A549 (cell line): Measurements from ENCODE around the gene KCNQ5. TPM values are rescaled to one million over a fixed set of nuclear protein-coding genes. Genes with fewer than 3 reads are reported as not detected.

Source experiments
- ATAC-seq, 2 experiments: fragments of 200-7000 bp in 1 of 2; fragments of >200 bp in 1 of 2; cut with Nextera tagmentation in 1 of 2; cut with Tn5 transposase in 1 of 2; 3 replicates each; pipeline versions ENCODE4 v1.8.0 to v1.9.1; 2018 to 2020; ENCODE audit warnings: mild to moderate bottlenecking in 1 of 2, moderate library complexity in 1 of 2
- CTCF ChIA-PET: fragments of 300-600 bp; sonication (Branson Sonifier 250); formaldehyde crosslinking; extraction: SDS; loops from one replicate; lab custom pipeline; 2021; ENCODE audit warnings: antibody characterized with exemption, inconsistent platforms; lab: Yijun Ruan, JAX
- POLR2A ChIA-PET: fragments of 350-600 bp; formaldehyde crosslinking; extraction: SDS; loops from one replicate; lab custom pipeline; 2021; ENCODE audit warnings: antibody characterized with exemption, inconsistent platforms; lab: Yijun Ruan, JAX
- DNase-seq, 2 experiments: peaks; one replicate each; pipeline versions ENCODE4 v3.0.0 to v3.0.0-alpha.2; 2011 to 2016; ENCODE audit warnings: low read depth in 1 of 2, low spot score in 1 of 2
- FAIRE-seq: peaks from 2 replicates; lab custom pipeline; 2011; peaks lifted over from hg19 to GRCh38; lab: Jason Lieb, UNC
- H3K27ac ChIP-seq, 2 experiments: fragments of >200 bp; sonication (Bioruptor Twin); formaldehyde crosslinking; 3 replicates each; pipeline ENCODE4 v1.5.1; 2016 to 2017
- H3K4me1 ChIP-seq: fragments of >200 bp; sonication (Bioruptor Twin); formaldehyde crosslinking; 3 replicates; pipeline ENCODE4 v1.6.1; 2016
- H3K4me2 ChIP-seq: fragments of >200 bp; sonication (Bioruptor Twin); formaldehyde crosslinking; 3 replicates; pipeline ENCODE4 v1.6.1; 2016
- H3K4me3 ChIP-seq: fragments of >200 bp; sonication (Bioruptor Twin); formaldehyde crosslinking; 3 replicates; pipeline ENCODE4 v1.5.1; 2016
- H3K9me3 ChIP-seq: fragments of >200 bp; sonication (Bioruptor Twin); formaldehyde crosslinking; 3 replicates; pipeline ENCODE4 v1.6.1; 2016
- BHLHE40 ChIP-seq: IDR thresholded peaks from 2 replicates; pipeline ENCODE4 v1.6.1; 2012; ENCODE audit warnings: low read depth, low read length, inconsistent platforms
- CBX2 ChIP-seq: fragments of 200-600 bp; sonication (generic); IDR thresholded peaks from 2 replicates; pipeline ENCODE4 v1.6.1; 2016; ENCODE audit warnings: low read depth, mild to moderate bottlenecking, borderline replicate concordance
- EP300 ChIP-seq, 2 experiments: fragments of >200 bp; sonication (Bioruptor Twin); formaldehyde crosslinking; IDR thresholded peaks; 2 replicates in 1 of 2; 3 replicates in 1 of 2; pipeline ENCODE4 v1.6.1; 2016 to 2017
- ESRRA ChIP-seq: fragments of 150-350 bp; IDR thresholded peaks from 2 replicates; pipeline ENCODE4 v1.6.1; 2014; ENCODE audit warnings: mild to moderate bottlenecking, low read length, borderline replicate concordance
- GATA3 ChIP-seq: IDR thresholded peaks from 2 replicates; pipeline ENCODE4 v1.6.1; 2012; ENCODE audit warnings: borderline replicate concordance
- HMGXB4 ChIP-seq: fragments of 250-450 bp; sonication (Bioruptor Pico); IDR thresholded peaks from 2 replicates; pipeline ENCODE4 v1.5.0; 2021; ENCODE audit warnings: mild to moderate bottlenecking, moderate library complexity, borderline replicate concordance
- HOXA7 ChIP-seq: fragments of 250-450 bp; sonication (Bioruptor Pico); IDR thresholded peaks from 2 replicates; pipeline ENCODE4 v1.5.0; 2020; ENCODE audit warnings: mild to moderate bottlenecking, moderate library complexity
- JUN ChIP-seq, 2 experiments: fragments of >200 bp; sonication (Bioruptor Twin); formaldehyde crosslinking; IDR thresholded peaks; 2 replicates in 1 of 2; 3 replicates in 1 of 2; pipeline ENCODE4 v1.6.1; 2016 to 2017
- MAFK ChIP-seq: fragments of 450-650 bp; IDR thresholded peaks from 2 replicates; pipeline ENCODE4 v1.6.1; 2014; ENCODE audit not compliant: partially characterized antibody
- MYC ChIP-seq: IDR thresholded peaks from 2 replicates; pipeline ENCODE4 v1.6.1; 2012; ENCODE audit warnings: mild to moderate bottlenecking, inconsistent platforms, low read length, improper control_type of control experiment, borderline replicate concordance
- NR3C1 ChIP-seq: fragments of >200 bp; sonication (Bioruptor Twin); formaldehyde crosslinking; IDR thresholded peaks from 3 replicates; pipeline ENCODE4 v1.6.1; 2017
- PHF8 ChIP-seq: fragments of 200-600 bp; sonication (generic); IDR thresholded peaks from 2 replicates; pipeline ENCODE4 v1.6.1; 2016; ENCODE audit warnings: low read depth, mild to moderate bottlenecking, antibody characterized with exemption, moderate library complexity, borderline replicate concordance
- POLR2A ChIP-seq: IDR thresholded peaks from 2 replicates; pipeline ENCODE4 v1.6.1; 2012; ENCODE audit warnings: mild to moderate bottlenecking, low read length
- RAD21 ChIP-seq, 2 experiments: fragments of >200 bp in 1 of 2; sonication (Bioruptor Twin) in 1 of 2; formaldehyde crosslinking in 1 of 2; IDR thresholded peaks in 1 of 2; conservative IDR thresholded peaks in 1 of 2; 2 replicates in 1 of 2; 3 replicates in 1 of 2; pipeline ENCODE4 v1.6.1; 2012 to 2018; ENCODE audit warnings: inconsistent platforms in 1 of 2
- RCOR1 ChIP-seq: fragments of 150-350 bp; IDR thresholded peaks from 2 replicates; pipeline ENCODE4 v1.6.1; 2014; ENCODE audit warnings: antibody characterized with exemption, low read length, low read depth
- RFX5 ChIP-seq: fragments of 450-650 bp; IDR thresholded peaks from 2 replicates; pipeline ENCODE4 v1.7.1; 2014; ENCODE audit warnings: antibody characterized with exemption, mild to moderate bottlenecking, moderate library complexity
- SREBF2 ChIP-seq: fragments of 450-650 bp; IDR thresholded peaks from 2 replicates; pipeline ENCODE4 v1.6.1; 2014; ENCODE audit warnings: mild to moderate bottlenecking, moderate library complexity
- ZC3H11A ChIP-seq: fragments of 450-650 bp; IDR thresholded peaks from 2 replicates; pipeline ENCODE4 v1.6.1; 2014; ENCODE audit warnings: antibody characterized with exemption, mild to moderate bottlenecking
- ZSCAN20 ChIP-seq: fragments of 250-450 bp; sonication (Bioruptor Pico); IDR thresholded peaks from 2 replicates; pipeline ENCODE4 v1.8.0; 2022; ENCODE audit warnings: mild to moderate bottlenecking, moderate library complexity
- WGBS: methylation state at CpG from one replicate; pipeline ENCODE4 v1.1.6; 2017; ENCODE audit errors: missing lambda C conversion rate; 5-methylcytosine and 5-hydroxymethylcytosine counted together
- polyA plus RNA-seq, 4 experiments: library from polyadenylated mRNA; depleted of rRNA in 3 of 4; stranded (reverse); fragments of >200 nt; fragmentation: RNase III in 1 of 4; extraction: RNeasy Plus Mini Kit Qiagen cat#74134 plus additional on column Dnase treatment in 1 of 4; gene quantifications; 2 replicates in 3 of 4; 3 replicates in 1 of 4; pipeline ENCODE4 v1.2.3, GENCODE V29; 2011 to 2017
- TF ChIP-seq, protein P1 (sequence below): fragments of 450-650 bp; IDR thresholded peaks from 2 replicates; pipeline ENCODE4 v1.6.1; 2014; ENCODE audit warnings: antibody characterized with exemption

Gene KCNQ5
- polyA plus RNA-seq, 2 of the 4 experiments (the other 2 are of a cell fraction), result 1.2 to 1.3 TPM

GRCh38 chr6:72704979-72705378, 83.1 kb downstream of the KCNQ5 start:
- TF ChIP-seq ZC3H11A (no peak), HMGXB4 (CRISPR knock-in tag) (no peak), ZSCAN20 (CRISPR knock-in tag) (no peak), RCOR1 (no peak), RFX5 (no peak), GATA3 (no peak), NR3C1 (no peak), PHF8 (no peak), BHLHE40 (no peak), POLR2A (no peak), SREBF2 (no peak)
- POLR2A ChIA-PET, result no interaction called here
- no peak overlapping the region for H3K4me3 ChIP-seq
- H3K4me1 ChIP-seq, result no peaks in the 10 kb centered on the region
- no peak overlapping the region for H3K27ac ChIP-seq
- DNase-seq, result peak in 1 of 2 experiments; percentile 6
- ATAC-seq, result no peak
- WGBS, result 53% methylated on average over 4 of the region's 4 CpGs
- H3K9me3 ChIP-seq, result no peaks in the 10 kb centered on the region
- no peak overlapping the region for H3K4me2 ChIP-seq
- CTCF ChIA-PET, result no interaction called here
- no peak for FAIRE-seq

- Histone ChIP-seq H3K9me3 (no peaks in the 10 kb centered on the region), H3K4me2 (no peak overlapping the region), H3K27ac (no peak overlapping the region), H3K4me1 (no peaks in the 10 kb centered on the region), H3K4me3 (no peak overlapping the region)
- ChIA-PET POLR2A (no interaction called here), CTCF (no interaction called here)
- no peak for ATAC-seq
- no peak for FAIRE-seq
- DNase-seq, result no peak
- TF ChIP-seq, protein P1, sequence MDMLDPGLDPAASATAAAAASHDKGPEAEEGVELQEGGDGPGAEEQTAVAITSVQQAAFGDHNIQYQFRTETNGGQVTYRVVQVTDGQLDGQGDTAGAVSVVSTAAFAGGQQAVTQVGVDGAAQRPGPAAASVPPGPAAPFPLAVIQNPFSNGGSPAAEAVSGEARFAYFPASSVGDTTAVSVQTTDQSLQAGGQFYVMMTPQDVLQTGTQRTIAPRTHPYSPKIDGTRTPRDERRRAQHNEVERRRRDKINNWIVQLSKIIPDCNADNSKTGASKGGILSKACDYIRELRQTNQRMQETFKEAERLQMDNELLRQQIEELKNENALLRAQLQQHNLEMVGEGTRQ, result no peak
- TF ChIP-seq HOXA7, result no peak
- TF ChIP-seq POLR2A, result no peak
- TF ChIP-seq ESRRA, result no peak
- WGBS, result 54% methylated on average over 1 of the region's 1 CpG
Observed at GRCh38 chr6:72709431-72709830, 87.6 kb downstream of the KCNQ5 start.

DNA sequence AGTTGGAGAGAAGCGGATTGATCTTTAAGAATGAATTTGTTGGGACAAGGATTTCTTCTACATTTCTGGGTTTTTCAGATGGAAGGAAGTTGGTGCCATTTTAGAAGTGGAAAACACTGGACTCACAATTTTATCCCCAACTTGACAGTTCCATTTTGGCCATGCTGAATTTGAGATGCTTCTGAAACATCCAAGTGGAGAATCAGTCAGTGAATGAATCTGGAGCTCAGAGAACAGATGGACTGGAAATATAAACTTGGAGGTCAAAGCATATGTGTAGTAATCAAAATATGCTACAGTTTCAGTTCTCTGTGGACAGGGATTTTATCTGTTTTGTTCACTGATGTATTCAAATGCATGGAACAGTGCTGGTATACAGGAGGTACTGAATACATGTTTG, 89.9 kb downstream of the KCNQ5 start:
- Histone ChIP-seq H3K9me3 (no peaks in the 10 kb centered on the region), H3K4me3 (no peak overlapping the region), H3K4me2 (no peak overlapping the region), H3K4me1 (no peaks in the 10 kb centered on the region), H3K27ac (no peak overlapping the region)
- FAIRE-seq, result no peak
- TF ChIP-seq EP300 (IDR thresholded peaks at IDR 0.05) (no peak), RCOR1 (no peak), NR3C1 (no peak), RAD21 (conservative IDR thresholded peaks at IDR 0.05 in 1 of 2, IDR thresholded peaks at IDR 0.05 in 1 of 2) (no peak)
- DNase-seq, result no peak
- WGBS, result 67% methylated on average over 1 of the region's 1 CpG
- CTCF ChIA-PET, result no interaction called here
- POLR2A ChIA-PET, result no interaction called here
- ATAC-seq, result no peak

- Histone ChIP-seq H3K9me3 (no peaks in the 10 kb centered on the region), H3K4me2 (no peak overlapping the region), H3K4me1 (no peaks in the 10 kb centered on the region), H3K4me3 (no peak overlapping the region), H3K27ac (no peak overlapping the region)
- ChIA-PET CTCF (no interaction called here), POLR2A (no interaction called here)
- no peak for ATAC-seq
- WGBS, result 39% methylated on average over 6 of the region's 6 CpGs
- no peak for FAIRE-seq
- no peak for TF ChIP-seq SREBF2
- TF ChIP-seq MYC, result no peak
- TF ChIP-seq HOXA7, result no peak
- no peak for TF ChIP-seq CBX2
- no peak for TF ChIP-seq MAFK
- TF ChIP-seq JUN (IDR thresholded peaks at IDR 0.05), result no peak
- no peak for DNase-seq
Observed at GRCh38 chr6:72712910-72713309, 91.0 kb downstream of the KCNQ5 start.
